NCI-H146 treated with DMSO at 0.1 percent for 48 hours (cell line): ENCODE measurements around the gene KIDINS220.
"Not testable (repeated sequence)": the region's sequence is repeated elsewhere in the genome, so short reads cannot be mapped to it uniquely, and the experiment has no call there.

Experiments used
- DNase-seq: peaks from one replicate; lab custom pipeline; 2025; ENCODE audit not compliant: unreplicated experiment; lab: John Stamatoyannopoulos, UW

KIDINS220 gene

GRCh38 chr2:8754106-8754776 is 83.2 kb downstream of the KIDINS220 start:
- DNase-seq, result peak; percentile 77

- peak; percentile 82 for DNase-seq
Observed at GRCh38 chr2:8753609-8754008, 83.8 kb downstream of the KIDINS220 start.

GRCh38 chr2:8752385-8752784 is 85.0 kb downstream of the KIDINS220 start:
- no peak for DNase-seq

- DNase-seq, result no peak
Observed at GRCh38 chr2:8750221-8750620, 87.2 kb downstream of the KIDINS220 start.

- DNase-seq, result no peak
Observed at GRCh38 chr2:8743261-8743660, 94.2 kb downstream of the KIDINS220 start.

GRCh38 chr2:8740136-8740535 is 97.3 kb downstream of the KIDINS220 start:
- DNase-seq, result no peak

- DNase-seq, result no peak
Observed at GRCh38 chr2:8737571-8738175, 99.7 kb downstream of the KIDINS220 start.

GRCh38 chr2:8732601-8733000 is 104.8 kb downstream of the KIDINS220 start:
- DNase-seq, result no peak

- no peak for DNase-seq
Observed at GRCh38 chr2:8729939-8730338, 107.5 kb downstream of the KIDINS220 start.

- not testable (repeated sequence) for DNase-seq
Observed at GRCh38 chr2:8729101-8729500, 108.3 kb downstream of the KIDINS220 start.

- DNase-seq, result no peak
Observed at GRCh38 chr2:8728305-8729015, 109.0 kb downstream of the KIDINS220 start.

GRCh38 chr2:8725838-8726237 is 111.6 kb downstream of the KIDINS220 start:
- no peak for DNase-seq

- no peak for DNase-seq
Observed at GRCh38 chr2:8722986-8723385, 114.4 kb downstream of the KIDINS220 start.

- DNase-seq, result no peak
Observed at GRCh38 chr2:8721410-8721809, 116.0 kb downstream of the KIDINS220 start.

GRCh38 chr2:8720741-8721140 is 116.7 kb downstream of the KIDINS220 start:
- no peak for DNase-seq

- DNase-seq, result no peak
Observed at GRCh38 chr2:8719528-8719927, 117.9 kb downstream of the KIDINS220 start.

GRCh38 chr2:8714971-8715370 is 122.4 kb downstream of the KIDINS220 start:
- no peak for DNase-seq

- no peak for DNase-seq
Observed at GRCh38 chr2:8714283-8714682, 123.1 kb downstream of the KIDINS220 start.

- no peak for DNase-seq
Observed at GRCh38 chr2:8710951-8711350, 126.5 kb downstream of the KIDINS220 start.

GRCh38 chr2:8709611-8710010 is 127.8 kb downstream of the KIDINS220 start:
- DNase-seq, result no peak

GRCh38 chr2:8704906-8705305 is 132.5 kb downstream of the KIDINS220 start:
- no peak for DNase-seq

- no peak for DNase-seq
Observed at GRCh38 chr2:8701681-8702379, 135.6 kb downstream of the KIDINS220 start.
